Thoracic aorta (tissue), 2 donors: ENCODE measurements around the gene TRIM34. TPM values are rescaled to one million over a fixed set of nuclear protein-coding genes. Genes with fewer than 3 reads are reported as not detected.
"Not testable (repeated sequence)": the region's sequence is repeated elsewhere in the genome, so short reads cannot be mapped to it uniquely, and the experiment has no call there.

Experiments
- ATAC-seq: fragments of 150-250 bp; one replicate; pipeline ENCODE4 v1.8.0; 2017; ENCODE audit warnings: low read depth; ENCODE audit not compliant: insufficient number of reproducible peaks, low FRiP score
- DNase-seq: peaks from one replicate; pipeline ENCODE4 v3.0.0-alpha.2; 2020; ENCODE audit warnings: low spot score
- H3K27ac ChIP-seq, 2 donors: fragments of 200-600 bp; sonication (generic); 1 replicate in 1 of 2; 2 replicates in 1 of 2; pipeline ENCODE4 v1.5.1; 2016; ENCODE audit warnings: mild to moderate bottlenecking in 2 of 2, moderate library complexity in 2 of 2
- H3K27me3 ChIP-seq: fragments of 200-600 bp; sonication (generic); replicated peaks from 2 replicates; pipeline ENCODE4 v1.6.0; 2016; ENCODE audit warnings: mild to moderate bottlenecking; ENCODE audit not compliant: insufficient read depth
- H3K36me3 ChIP-seq: fragments of 200-600 bp; sonication (generic); one replicate; pipeline ENCODE4 v1.5.1; 2016
- H3K4me1 ChIP-seq, 2 donors: fragments of 200-600 bp; sonication (generic); 1 replicate in 1 of 2; 2 replicates in 1 of 2; pipeline versions ENCODE4 v1.5.1 to v1.6.0; 2016; ENCODE audit warnings: low read depth in 2 of 2, mild to moderate bottlenecking in 1 of 2; ENCODE audit not compliant: control insufficient read depth in 1 of 2
- H3K4me3 ChIP-seq: fragments of 200-600 bp; sonication (generic); 2 replicates; pipeline ENCODE4 v1.5.1; 2016; ENCODE audit warnings: mild to moderate bottlenecking
- H3K9me3 ChIP-seq: fragments of 200-600 bp; sonication (generic); 2 replicates; pipeline ENCODE4 v1.5.1; 2016
- CTCF ChIP-seq: fragments of 200-600 bp; sonication (generic); IDR thresholded peaks from one replicate; pipeline ENCODE4 v1.5.1; 2019; ENCODE audit warnings: antibody characterized with exemption
- total RNA-seq, 2 donors: library from RNA; depleted of rRNA; stranded (reverse); fragments of >200 nt; gene quantifications; one replicate each; pipeline versions ENCODE4 v1.1.0 to v1.2.3, GENCODE V29; 2016

Gene TRIM34
- total RNA-seq, 2 donors from 2014 or later, result 6.9 to 7.7 TPM

DNA sequence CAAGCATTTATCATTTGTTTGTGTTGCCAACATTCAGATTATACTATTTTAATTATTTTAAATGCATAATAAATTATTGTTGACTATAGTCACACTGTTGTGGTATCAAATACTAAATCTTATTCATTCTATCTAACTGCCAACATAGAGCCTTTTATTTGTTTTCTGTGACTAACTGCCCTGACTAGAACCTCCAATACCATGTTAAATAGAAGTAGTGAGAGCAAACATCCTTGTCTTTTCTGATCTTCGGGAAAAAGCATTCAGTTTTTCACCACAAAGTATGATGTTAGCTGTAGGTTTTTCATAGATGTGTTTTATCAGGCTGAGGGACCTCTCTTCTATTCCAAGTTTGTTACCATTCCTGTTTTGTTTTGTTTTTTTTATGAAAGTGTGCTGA, 15.2 kb downstream of the TRIM34 start:
- Histone ChIP-seq H3K9me3 (no peaks in the 10 kb centered on the region), H3K4me3 (no peak overlapping the region), H3K4me1 (no peaks in the 10 kb centered on the region), H3K27me3 (no peaks in the 10 kb centered on the region), H3K27ac (no peak overlapping the region), H3K36me3 (peaks cover 18% of the 10 kb centered on the region)
- ATAC-seq, result no peak
- no peak for DNase-seq
- TF ChIP-seq CTCF, result no peak

DNA sequence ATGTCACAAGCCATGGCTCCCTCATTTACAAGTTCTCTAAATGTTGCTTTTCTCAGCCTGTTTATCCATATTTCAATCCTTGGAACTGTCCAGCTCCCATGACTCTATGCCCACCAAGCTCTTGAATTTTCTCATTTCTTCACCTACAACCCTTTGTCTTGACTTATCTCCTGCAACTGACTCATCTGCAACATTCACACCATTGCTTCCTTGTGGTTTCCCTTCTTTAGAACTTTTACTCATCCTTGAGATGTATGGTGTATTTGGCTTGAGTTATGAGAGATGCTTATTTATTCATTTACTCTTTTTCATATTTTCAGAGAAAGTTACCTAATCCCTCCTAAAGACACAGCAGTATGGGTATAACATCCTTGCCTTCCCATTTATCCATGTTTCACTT, 18.8 kb downstream of the TRIM34 start:
- H3K36me3 ChIP-seq, result peaks cover 18% of the 10 kb centered on the region
- TF ChIP-seq CTCF, result no peak
- DNase-seq (no peak), ATAC-seq (no peak)
- H3K4me1 ChIP-seq, result no peaks in the 10 kb centered on the region
- H3K27ac ChIP-seq, result no peak overlapping the region
- H3K27me3 ChIP-seq, result no peaks in the 10 kb centered on the region
- H3K4me3 ChIP-seq, result no peak overlapping the region
- no peaks in the 10 kb centered on the region for H3K9me3 ChIP-seq

- DNase-seq (no peak), ATAC-seq (no peak)
- no peak for TF ChIP-seq CTCF
- no peak overlapping the region for H3K27ac ChIP-seq
- H3K36me3 ChIP-seq, result peaks cover 17% of the 10 kb centered on the region
- no peaks in the 10 kb centered on the region for H3K9me3 ChIP-seq
- no peaks in the 10 kb centered on the region for H3K27me3 ChIP-seq
- no peak overlapping the region for H3K4me3 ChIP-seq
- no peaks in the 10 kb centered on the region for H3K4me1 ChIP-seq
These were observed 21.3 kb downstream of the TRIM34 start for GRCh38 chr11:5646139-5646538.

- Histone ChIP-seq H3K27ac (no peak overlapping the region), H3K27me3 (no peaks in the 10 kb centered on the region), H3K4me1 (no peaks in the 10 kb centered on the region), H3K36me3 (no peaks in the 10 kb centered on the region), H3K4me3 (no peak overlapping the region), H3K9me3 (no peaks in the 10 kb centered on the region)
- no peak for TF ChIP-seq CTCF
- DNase-seq (no peak), ATAC-seq (no peak)
These were observed 30.7 kb downstream of the TRIM34 start for GRCh38 chr11:5655474-5655873.

- not testable (repeated sequence) for H3K27ac ChIP-seq, ATAC-seq, H3K9me3 ChIP-seq, H3K36me3 ChIP-seq, DNase-seq, H3K27me3 ChIP-seq, H3K4me1 ChIP-seq, H3K4me3 ChIP-seq
These were observed 32.2 kb downstream of the TRIM34 start for GRCh38 chr11:5656956-5657355.

DNA sequence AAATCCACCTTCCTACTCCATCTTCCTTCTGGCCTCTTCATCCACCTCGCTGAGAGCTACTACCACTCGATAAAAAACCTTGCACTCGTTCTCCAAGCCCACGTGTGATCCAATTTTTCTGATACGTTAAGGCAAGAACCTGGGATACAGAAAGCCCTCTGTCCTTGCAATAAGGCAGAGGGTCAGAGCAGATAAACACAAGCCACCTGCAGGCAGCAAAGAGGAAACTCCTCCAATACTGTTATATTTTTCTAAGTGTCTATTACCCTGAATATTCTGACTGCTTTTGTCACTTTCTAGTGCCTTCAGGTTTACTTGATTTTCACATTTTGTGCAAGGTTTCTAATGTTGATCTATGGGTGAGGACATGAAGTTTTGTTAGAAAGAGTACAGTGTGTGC, 33.5 kb downstream of the TRIM34 start:
- no peaks in the 10 kb centered on the region for H3K4me1 ChIP-seq
- no peak for ATAC-seq
- TF ChIP-seq CTCF, result no peak
- no peaks in the 10 kb centered on the region for H3K27me3 ChIP-seq
- H3K27ac ChIP-seq, result no peak overlapping the region
- H3K36me3 ChIP-seq, result no peaks in the 10 kb centered on the region
- DNase-seq, result no peak
- H3K4me3 ChIP-seq, result no peak overlapping the region
- no peaks in the 10 kb centered on the region for H3K9me3 ChIP-seq
